ENCODE data around the gene ALG14. TPM values are rescaled to one million over a fixed set of nuclear protein-coding genes. Genes with fewer than 3 reads are reported as not detected.

The ALG14 gene
- total RNA-seq, 4 donors from 2014 or later, result 0.46 to 1.9 (median 1.1) TPM

DNA sequence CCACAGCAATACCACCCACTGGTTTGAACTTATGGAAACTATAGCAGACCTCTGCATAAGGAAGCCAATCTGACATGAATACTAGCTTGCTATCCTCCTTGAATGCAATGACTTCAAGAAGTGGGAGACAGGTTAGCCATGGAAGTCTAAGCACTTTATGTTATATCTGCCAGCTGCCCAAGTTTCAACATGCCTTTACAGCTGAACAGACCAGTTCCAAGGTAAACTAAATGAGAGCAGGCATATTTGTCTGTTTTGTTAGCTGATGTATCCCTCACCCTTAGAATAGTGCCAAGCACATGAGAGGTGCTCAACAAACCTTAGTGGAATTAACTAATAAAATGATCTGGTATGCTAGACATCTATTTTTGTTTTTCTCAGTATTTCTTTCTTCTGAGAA lies 65.1 kb downstream of the ALG14 start:
- TF ChIP-seq POLR2A (IDR thresholded peaks at IDR 0.05), result no peak
- TF ChIP-seq, protein P1, sequence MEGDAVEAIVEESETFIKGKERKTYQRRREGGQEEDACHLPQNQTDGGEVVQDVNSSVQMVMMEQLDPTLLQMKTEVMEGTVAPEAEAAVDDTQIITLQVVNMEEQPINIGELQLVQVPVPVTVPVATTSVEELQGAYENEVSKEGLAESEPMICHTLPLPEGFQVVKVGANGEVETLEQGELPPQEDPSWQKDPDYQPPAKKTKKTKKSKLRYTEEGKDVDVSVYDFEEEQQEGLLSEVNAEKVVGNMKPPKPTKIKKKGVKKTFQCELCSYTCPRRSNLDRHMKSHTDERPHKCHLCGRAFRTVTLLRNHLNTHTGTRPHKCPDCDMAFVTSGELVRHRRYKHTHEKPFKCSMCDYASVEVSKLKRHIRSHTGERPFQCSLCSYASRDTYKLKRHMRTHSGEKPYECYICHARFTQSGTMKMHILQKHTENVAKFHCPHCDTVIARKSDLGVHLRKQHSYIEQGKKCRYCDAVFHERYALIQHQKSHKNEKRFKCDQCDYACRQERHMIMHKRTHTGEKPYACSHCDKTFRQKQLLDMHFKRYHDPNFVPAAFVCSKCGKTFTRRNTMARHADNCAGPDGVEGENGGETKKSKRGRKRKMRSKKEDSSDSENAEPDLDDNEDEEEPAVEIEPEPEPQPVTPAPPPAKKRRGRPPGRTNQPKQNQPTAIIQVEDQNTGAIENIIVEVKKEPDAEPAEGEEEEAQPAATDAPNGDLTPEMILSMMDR (IDR thresholded peaks at IDR 0.05), result no peak
- H3K4me3 ChIP-seq (ENCODE audit: low read depth, poor library complexity, severe bottlenecking), result no peak overlapping the region
- intact Hi-C loops (cut with DNase I; ENCODE audit: low total_unique reads), result no loop called here
- DNase-seq (ENCODE audit: low spot score in 2 of 2), result peak in 1 of 2 donors; percentile 36

DNA sequence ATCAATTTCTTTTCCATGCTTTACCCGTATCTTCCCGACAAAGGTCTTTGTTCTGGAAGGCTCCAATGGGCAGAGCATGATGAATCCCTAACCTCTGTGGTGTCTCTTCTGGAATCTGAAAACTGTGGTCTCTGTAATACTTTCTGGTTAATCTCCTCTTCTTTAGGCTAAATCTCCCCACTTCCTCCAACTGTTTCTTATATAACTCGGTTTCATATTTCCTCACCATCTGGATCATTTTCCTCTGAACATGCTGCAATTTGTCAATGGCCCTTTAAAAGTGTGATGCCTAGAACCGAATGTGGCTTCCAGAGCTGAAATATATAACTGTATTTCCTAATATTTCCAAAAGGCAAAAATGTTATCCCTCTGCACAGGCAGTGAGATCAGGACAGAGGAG lies 66.1 kb downstream of the ALG14 start:
- H3K4me3 ChIP-seq (ENCODE audit: low read depth, poor library complexity, severe bottlenecking), result no peak overlapping the region
- intact Hi-C loops (cut with DNase I; ENCODE audit: low total_unique reads), result no loop called here
- no peak for TF ChIP-seq POLR2A (IDR thresholded peaks at IDR 0.05)
- TF ChIP-seq, protein P1 (IDR thresholded peaks at IDR 0.05), result no peak
- no peak for DNase-seq (ENCODE audit: low spot score in 2 of 2)
- 75 to 82% methylated on average over 4 of the region's 4 CpGs for WGBS, 2 donors

DNA sequence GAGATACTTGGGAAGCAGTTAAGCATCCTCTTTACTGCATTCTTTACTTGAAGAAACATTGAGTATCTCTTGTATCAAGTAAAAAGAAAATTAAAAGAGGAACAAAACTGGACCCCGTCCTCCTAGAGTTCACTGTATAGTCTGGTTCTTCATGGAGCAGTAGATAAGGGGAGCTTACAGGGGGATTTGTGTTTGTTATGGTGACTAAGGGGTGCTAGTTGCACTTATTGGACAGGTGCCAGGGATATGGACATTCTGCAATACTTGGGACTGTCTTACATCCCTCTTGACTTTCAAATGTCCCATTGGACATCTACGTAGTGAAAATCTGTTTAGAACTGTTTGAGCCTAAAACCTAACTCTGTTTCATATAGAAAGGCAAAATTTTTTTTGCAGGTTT lies 67.2 kb downstream of the ALG14 start:
- 75 to 95% methylated on average over 2 of the region's 2 CpGs for WGBS, 2 donors
- H3K4me3 ChIP-seq (ENCODE audit: low read depth, poor library complexity, severe bottlenecking), result no peak overlapping the region
- no peak for TF ChIP-seq POLR2A (IDR thresholded peaks at IDR 0.05)
- TF ChIP-seq, protein P1 (IDR thresholded peaks at IDR 0.05), result no peak
- DNase-seq (ENCODE audit: low spot score in 2 of 2), result no peak
- intact Hi-C loops (cut with DNase I; ENCODE audit: low total_unique reads), result no loop called here

DNA sequence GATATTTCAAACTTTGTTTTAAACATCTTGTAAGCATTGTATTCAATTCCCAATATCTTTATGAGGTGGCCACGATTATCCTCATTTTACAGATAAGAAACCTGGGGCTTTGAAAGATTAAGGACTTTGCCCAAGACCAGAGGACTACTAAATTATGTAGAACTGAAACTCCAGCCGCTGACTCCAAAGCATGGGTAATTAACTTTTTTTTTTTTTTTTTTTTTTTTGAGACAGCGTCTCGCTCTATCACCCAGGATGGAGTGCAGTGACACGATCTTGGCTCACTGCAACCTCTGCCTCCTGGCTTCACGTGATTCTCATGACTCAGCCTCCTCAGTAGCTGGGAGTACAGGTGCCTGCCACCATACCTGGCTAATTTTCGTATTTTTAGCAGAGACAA lies 68.7 kb downstream of the ALG14 start:
- TF ChIP-seq, protein P1 (IDR thresholded peaks at IDR 0.05), result no peak
- TF ChIP-seq POLR2A (IDR thresholded peaks at IDR 0.05), result no peak
- WGBS, 2 donors, result 88 to 93% methylated on average over 7 of the region's 7 CpGs
- no peak for DNase-seq (ENCODE audit: low spot score in 2 of 2)
- intact Hi-C loops (cut with DNase I; ENCODE audit: low total_unique reads), result no loop called here
- H3K4me3 ChIP-seq (ENCODE audit: low read depth, poor library complexity, severe bottlenecking), result no peak overlapping the region

DNA sequence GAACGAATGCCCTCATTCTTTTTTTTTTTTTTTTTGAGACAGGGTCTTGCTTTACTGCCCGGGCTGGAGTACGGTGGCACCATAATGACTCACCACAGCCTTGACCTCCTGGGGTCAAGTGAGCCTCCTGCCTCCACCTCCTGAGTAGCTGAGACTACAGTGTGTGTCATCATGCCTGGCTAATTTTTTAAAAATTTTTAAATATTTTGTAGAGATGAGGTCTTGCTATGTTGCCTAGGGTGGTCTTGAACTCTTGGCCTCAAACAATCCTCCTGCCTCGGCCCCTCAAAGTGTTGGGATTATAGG lies 69.4 kb downstream of the ALG14 start:
- intact Hi-C loops (cut with DNase I; ENCODE audit: low total_unique reads), result no loop called here
- no peak for TF ChIP-seq POLR2A (IDR thresholded peaks at IDR 0.05)
- TF ChIP-seq, protein P1 (IDR thresholded peaks at IDR 0.05), result no peak
- 71 to 74% methylated on average over 4 of the region's 4 CpGs for WGBS, 2 donors
- no peak overlapping the region for H3K4me3 ChIP-seq (ENCODE audit: low read depth, poor library complexity, severe bottlenecking)
- no peak for DNase-seq (ENCODE audit: low spot score in 2 of 2)

DNA sequence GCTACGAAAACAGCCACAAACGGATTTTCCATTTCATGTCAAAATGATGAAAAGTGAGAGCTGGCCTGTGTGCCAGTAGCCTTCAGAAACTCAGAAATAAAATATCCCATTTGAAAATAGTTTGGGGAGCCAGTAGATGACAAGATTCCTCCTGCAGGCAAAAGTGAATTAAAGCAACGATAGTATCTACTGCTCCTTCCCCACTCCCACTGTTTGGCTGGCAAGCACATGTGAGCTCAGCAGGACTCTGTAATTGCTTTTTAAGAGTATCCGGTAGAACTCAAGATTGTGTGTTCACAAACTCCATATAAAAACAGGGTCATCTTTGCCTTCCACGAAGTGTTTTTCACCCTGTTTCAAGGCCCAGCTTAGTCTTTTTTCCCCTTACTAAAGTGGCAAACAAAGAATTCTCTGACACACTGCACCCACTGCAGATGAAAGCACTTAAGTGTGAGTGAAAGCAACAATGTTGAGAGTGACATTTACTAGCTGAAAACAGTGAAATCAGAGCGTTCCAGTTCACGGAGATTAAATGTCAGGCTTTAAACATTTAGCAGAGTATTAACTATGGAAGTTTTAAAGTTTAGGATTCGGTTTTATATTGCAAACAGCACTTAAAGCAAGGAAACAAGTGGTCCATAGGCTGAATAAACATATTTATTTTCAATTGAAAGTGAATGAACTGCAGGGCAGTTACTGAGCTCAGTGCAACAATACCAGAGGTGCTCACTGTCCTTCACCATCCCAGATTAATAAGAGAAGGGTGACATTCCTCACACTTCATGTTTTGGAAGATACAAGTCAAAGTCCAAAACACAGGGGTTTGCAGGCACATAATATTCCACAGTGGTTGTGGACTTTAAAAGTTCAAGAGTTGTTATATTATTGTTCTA lies 70.0 kb downstream of the ALG14 start:
- intact Hi-C loops (cut with DNase I; ENCODE audit: low total_unique reads), result no loop called here
- no peak for TF ChIP-seq POLR2A (IDR thresholded peaks at IDR 0.05)
- TF ChIP-seq, protein P1 (IDR thresholded peaks at IDR 0.05), result no peak
- no peak for DNase-seq (ENCODE audit: low spot score in 2 of 2)
- 25 to 26% methylated on average over 8 of the region's 8 CpGs for WGBS, 2 donors
- no peak overlapping the region for H3K4me3 ChIP-seq (ENCODE audit: low read depth, poor library complexity, severe bottlenecking)

Data from lower leg skin (tissue), 4 donors.